ENCODE data around the gene COL9A3. TPM values are rescaled to one million over a fixed set of nuclear protein-coding genes. Genes with fewer than 3 reads are reported as not detected.

COL9A3 gene
- total RNA-seq, 1 experiment from 2014 or later: 59.7 TPM

DNA sequence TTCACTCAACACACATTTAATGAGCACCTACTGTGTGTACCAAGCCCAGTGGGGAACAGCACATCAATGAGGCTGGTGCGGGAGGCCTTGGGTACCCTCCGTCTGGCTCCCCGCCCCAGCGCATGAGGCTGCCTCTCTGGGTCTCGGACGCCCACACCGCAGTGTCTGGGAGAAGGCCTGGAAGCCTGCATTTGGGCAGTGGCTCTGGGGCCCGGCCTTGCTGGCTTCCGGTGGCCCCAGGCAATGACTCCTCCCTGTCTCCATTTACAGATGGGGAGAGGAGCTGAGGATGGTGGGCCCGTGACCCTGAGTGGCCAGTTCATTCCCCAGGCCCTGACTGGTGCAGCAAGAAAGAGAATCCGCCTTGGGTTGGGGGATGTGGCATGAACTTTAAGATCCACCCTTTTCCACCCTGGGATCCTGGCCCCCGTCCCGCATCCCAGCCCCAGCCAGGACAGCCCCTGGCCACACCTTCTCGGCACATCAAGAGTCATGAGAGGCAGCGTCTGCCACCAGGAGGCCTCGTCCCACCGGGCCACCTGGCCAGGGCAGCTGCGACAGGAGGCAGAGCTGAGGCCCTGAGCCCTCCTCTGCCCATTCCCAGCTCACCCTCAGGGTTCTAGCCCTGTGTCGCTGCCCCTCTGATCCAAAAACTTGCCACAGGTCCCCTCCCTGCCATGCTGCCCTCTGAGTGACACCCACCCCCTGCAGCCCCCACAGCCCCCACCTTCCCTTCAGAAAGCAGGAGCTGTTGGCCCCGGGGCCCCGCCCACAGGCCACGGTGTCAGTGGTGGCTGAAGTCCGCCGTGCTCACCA, 38.0 kb upstream of the COL9A3 start:
- no peak for DNase-seq (ENCODE audit: low spot score)

DNA sequence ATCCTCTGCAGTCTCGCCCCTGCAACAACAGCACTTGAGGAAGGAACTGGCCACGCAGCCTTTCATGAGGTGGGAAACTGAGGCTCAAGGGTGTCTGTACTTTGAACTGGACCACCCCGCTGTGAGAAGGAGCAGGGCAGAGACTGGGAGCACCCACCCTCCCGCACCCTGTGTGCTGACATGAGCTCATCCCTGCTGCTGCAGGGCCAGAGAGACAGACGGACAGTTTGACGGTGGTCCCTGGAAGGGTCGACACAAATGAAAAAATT, 37.5 kb upstream of the COL9A3 start:
- DNase-seq (ENCODE audit: low spot score): no peak

DNA sequence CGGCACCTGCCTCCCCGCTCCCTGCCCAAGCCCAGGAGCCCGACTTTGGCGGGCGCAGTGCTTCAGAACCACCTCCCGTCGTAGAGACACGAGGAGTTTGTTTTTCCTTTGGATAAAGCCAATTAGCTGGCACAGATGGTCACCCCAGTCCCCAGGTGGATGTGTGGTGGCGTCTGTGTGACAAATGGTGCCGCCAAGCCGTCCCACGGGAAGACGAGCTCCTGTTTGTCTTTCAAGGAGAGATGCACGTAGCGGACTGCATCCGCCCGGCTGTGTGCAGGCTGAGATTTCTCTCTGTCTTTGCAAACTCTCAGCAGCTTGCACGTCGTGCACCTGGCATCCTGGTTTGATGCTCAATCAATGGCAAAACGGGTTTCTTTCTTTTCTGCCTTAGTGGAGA, 36.6 kb upstream of the COL9A3 start:
- DNase-seq (ENCODE audit: low spot score): no peak

DNA sequence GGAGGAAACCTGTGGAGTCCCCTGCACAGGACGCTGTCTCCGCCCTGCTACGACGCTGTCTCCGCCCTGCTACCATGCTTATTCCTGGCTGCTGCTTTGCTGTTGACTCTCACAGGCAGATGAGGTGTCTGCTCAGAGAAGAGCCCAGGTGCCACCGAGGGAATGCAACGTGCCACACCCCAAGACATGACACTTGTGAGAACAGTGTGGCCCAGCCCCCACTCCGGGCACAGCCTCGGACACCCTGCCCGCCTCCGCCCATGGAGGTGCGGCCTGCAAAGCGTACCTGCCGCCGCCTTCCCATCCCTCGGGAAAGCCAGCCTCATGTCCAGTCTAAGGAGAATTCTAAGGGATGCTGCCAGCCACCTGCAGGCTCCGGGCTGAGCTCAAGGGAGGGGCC, 36.2 kb upstream of the COL9A3 start:
- peak; percentile 59 for DNase-seq (ENCODE audit: low spot score)

DNA sequence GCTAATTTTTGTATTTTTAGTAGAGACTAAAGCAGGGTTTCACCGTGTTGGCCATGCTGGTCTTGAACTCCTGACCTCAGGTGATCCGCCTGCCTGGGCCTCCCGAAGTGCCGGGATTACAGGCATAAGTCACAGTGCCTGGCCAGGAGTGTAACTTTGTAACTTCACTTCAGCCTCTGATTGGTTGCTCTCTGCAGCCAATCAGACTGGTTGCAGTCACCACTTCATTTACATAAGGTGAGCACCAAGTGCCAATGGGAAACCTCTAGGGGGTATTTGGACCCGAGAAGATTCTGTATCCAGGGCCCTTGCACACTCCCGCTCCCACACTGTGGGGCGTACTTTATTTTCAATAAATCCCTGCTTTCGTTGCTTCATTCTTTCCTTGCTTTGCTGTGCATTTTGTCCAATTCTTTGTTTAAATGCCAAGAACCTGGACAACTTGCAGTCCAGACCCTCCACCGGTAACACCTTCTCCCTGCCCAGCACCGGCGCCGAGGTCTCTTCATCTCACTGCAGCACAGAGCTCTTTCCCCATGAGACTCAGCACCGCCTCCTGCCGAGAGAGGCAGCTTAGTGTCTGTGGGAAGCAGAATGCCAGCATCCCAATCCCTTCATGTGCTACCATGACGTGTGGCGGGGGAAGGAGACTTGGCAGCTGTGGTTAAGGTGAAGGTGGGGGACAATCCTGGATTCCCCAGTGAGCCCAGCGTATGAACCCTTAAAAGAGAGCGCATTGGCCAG, 34.5 kb upstream of the COL9A3 start:
- DNase-seq (ENCODE audit: low spot score): peak; percentile 47

DNA sequence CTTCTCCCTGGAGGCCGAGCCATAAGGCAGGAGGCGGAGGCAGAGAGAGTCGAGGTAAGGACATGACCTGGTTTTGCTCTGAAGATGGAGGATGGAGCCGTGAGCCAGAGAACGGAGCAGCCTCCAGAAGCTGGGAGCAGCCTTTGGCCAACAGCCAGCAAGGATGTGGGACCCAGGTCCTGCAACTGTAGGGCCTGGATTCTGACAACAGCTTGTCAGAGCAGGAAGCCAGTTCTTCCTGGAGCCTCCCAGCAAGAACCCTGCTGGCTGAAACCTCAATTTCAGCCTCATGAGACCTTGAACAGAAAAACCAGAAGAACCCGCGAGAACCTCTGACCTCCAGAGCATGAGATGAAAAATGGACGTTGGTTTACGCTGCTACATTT, 34.0 kb upstream of the COL9A3 start:
- DNase-seq (ENCODE audit: low spot score): peak; percentile 93

- DNase-seq (ENCODE audit: low spot score): no peak
Observed at GRCh38 chr20:62784497-62784896, 32.4 kb upstream of the COL9A3 start.

DNA sequence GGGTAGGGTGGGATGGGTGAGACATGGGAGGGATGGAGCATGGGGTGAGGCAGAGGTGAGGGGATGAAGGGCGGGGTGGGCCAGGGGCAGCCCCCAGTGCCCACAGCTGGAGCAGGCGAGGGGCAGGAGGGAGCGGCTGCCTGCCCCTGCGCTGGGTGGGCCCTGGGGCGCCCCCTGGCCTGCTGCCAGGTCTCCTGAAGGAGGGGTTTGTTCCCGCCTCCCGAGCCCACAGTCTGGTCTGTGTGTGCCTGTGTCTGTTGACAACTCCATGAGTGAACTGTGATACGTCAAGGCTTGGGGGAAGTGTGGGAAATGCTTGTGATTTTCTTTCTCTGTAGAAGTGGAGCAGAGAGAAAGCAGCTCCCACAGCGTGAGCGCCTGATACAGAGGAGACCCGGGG, 31.5 kb upstream of the COL9A3 start:
- DNase-seq (ENCODE audit: low spot score): no peak

GRCh38 chr20:62786157-62786556, 30.7 kb upstream of the COL9A3 start:
- no peak for DNase-seq (ENCODE audit: low spot score)

DNA sequence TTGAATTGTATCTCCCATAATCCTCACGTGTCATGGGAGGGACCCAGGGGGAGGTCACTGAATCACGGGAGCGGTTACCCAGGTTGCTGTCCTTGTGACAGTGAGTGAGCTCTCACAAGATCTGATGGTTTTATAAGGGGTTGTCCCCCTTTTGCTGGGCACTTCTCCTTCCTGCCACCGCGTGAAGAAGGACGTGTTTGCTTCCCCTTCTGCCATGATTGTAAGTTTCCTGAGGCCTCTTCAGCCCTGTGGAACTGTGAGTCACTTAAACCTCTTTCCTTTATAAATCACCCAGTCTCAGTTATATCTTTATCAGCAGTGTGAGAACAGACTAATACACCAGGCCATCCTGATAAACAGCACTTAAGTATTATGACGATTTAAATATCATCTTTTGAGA, 29.5 kb upstream of the COL9A3 start:
- no peak for DNase-seq (ENCODE audit: low spot score)

GRCh38 chr20:62787866-62788265, 29.0 kb upstream of the COL9A3 start:
- DNase-seq (ENCODE audit: low spot score): no peak

DNA sequence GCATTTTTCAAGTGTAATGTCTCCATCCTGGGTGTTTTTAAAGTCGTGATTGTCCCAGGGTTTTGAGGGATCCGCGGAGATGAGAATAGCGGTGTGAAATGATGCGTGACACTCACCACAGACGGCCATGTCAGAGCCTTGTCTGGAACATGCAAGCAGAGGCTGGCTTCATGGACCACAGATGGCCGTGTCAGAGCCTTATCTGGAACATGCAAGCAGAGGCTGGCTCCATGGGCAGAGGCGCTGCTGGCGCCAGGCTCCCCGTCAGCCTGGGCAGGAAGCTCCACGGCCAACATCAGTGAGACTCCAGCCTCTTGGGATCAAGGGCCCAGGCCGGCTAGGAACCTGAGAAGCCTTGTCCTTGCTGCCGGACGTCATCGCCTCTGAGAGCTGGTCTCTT, 28.2 kb upstream of the COL9A3 start:
- no peak for DNase-seq (ENCODE audit: low spot score)

- no peak for DNase-seq (ENCODE audit: low spot score)
Observed at GRCh38 chr20:62790075-62790474, 26.8 kb upstream of the COL9A3 start.

GRCh38 chr20:62791301-62792181, 25.3 kb upstream of the COL9A3 start:
- peak; percentile 98 for DNase-seq (ENCODE audit: low spot score)

GRCh38 chr20:62792182-62792939, 24.5 kb upstream of the COL9A3 start:
- peak; percentile 51 for DNase-seq (ENCODE audit: low spot score)

- no peak for DNase-seq (ENCODE audit: low spot score)
Observed at GRCh38 chr20:62792940-62793756, 23.7 kb upstream of the COL9A3 start.

DNA sequence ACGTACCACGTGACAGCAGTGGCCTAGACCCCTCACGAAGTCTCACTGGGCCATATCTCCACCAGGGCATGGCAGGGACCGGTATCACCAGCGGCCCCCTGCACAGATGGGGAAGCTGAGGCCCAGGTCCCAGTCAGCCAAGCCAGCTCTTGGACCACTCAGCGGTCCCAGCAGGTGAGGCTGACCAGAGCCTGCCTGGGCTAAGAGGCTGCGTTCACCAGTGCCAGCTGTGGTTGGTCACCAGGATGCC, 23.2 kb upstream of the COL9A3 start:
- DNase-seq (ENCODE audit: low spot score): no peak

DNA sequence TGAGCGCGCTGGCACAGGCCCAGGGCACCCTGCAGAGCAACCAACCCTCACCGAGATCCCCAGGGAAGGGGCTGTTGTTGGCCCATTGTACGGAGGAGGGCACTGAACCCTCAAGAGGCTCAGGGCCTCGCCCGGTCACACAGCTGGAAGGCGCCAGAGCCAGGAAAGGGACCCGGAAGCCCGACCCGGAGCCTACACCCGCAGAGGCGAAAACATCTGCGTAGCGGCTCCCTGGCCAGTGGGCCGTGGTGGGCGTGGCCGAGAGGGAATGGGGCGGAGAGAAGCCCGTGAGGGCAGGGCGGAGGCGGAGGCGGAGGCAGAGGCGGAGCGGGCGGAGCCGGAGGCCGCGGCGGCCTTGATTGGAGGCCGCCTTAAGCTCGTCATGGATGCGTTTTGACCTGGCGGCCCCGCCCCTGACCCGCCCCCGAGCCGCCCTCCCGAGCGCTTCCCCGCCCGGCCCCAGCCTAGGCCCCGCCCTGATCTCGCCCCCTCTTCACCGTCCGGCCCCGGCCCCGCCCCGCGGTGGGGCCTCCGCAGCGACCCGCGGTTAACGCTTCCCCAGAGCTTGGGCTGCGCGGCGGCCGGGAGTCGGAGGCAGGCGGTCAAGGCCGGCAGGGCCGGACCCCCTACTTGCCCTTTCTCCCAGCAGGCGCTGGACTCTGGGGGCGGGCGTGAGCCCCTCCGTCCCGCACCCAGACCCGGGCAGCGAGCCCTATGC, 22.7 kb upstream of the COL9A3 start:
- peak; percentile 100 for DNase-seq (ENCODE audit: low spot score)

- DNase-seq (ENCODE audit: low spot score): peak; percentile 68
Observed at GRCh38 chr20:62795023-62795761, 21.7 kb upstream of the COL9A3 start.

Measured in HT-29 (cell line).